Neural cell (in vitro differentiated cells): ENCODE results near the gene GNAQ.

Experiments used
- CTCF ChIP-seq: fragments of 450-650 bp; IDR thresholded peaks from 2 replicates; pipeline ENCODE4 v1.5.1; 2014; ENCODE audit warnings: antibody characterized with exemption, mild to moderate bottlenecking, moderate library complexity; ENCODE audit not compliant: poor library complexity, severe bottlenecking
- RAD21 ChIP-seq: fragments of 450-650 bp; conservative IDR thresholded peaks from 2 replicates; pipeline ENCODE4 v1.6.1; 2014; ENCODE audit warnings: antibody characterized with exemption, mild to moderate bottlenecking, moderate library complexity
- TF ChIP-seq, protein P1 (sequence below): IDR thresholded peaks from 2 replicates; pipeline ENCODE4 v1.6.1; 2012; ENCODE audit warnings: borderline replicate concordance

DNA sequence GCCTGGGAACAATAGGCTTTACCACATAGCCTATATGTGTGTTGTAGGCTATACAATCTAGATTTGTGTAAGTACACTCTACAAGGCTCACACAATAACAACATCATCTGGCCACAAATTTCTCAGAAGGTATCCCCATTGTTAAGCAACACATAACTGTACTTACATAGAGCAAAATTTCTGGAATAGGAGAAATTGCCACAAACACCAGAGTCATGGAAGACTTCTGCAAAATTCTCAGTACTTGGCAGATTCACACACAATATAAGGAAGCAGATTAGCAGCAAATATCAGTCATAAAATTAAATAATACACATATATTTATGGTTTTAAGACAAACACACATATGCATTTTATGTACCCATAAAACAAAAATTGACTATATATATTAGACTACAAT lies 16.4 kb downstream of the GNAQ start:
- TF ChIP-seq, protein P1, sequence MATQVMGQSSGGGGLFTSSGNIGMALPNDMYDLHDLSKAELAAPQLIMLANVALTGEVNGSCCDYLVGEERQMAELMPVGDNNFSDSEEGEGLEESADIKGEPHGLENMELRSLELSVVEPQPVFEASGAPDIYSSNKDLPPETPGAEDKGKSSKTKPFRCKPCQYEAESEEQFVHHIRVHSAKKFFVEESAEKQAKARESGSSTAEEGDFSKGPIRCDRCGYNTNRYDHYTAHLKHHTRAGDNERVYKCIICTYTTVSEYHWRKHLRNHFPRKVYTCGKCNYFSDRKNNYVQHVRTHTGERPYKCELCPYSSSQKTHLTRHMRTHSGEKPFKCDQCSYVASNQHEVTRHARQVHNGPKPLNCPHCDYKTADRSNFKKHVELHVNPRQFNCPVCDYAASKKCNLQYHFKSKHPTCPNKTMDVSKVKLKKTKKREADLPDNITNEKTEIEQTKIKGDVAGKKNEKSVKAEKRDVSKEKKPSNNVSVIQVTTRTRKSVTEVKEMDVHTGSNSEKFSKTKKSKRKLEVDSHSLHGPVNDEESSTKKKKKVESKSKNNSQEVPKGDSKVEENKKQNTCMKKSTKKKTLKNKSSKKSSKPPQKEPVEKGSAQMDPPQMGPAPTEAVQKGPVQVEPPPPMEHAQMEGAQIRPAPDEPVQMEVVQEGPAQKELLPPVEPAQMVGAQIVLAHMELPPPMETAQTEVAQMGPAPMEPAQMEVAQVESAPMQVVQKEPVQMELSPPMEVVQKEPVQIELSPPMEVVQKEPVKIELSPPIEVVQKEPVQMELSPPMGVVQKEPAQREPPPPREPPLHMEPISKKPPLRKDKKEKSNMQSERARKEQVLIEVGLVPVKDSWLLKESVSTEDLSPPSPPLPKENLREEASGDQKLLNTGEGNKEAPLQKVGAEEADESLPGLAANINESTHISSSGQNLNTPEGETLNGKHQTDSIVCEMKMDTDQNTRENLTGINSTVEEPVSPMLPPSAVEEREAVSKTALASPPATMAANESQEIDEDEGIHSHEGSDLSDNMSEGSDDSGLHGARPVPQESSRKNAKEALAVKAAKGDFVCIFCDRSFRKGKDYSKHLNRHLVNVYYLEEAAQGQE: no peak
- TF ChIP-seq CTCF: no peak
- no peak for TF ChIP-seq RAD21
